Measurements from ENCODE around the gene SOWAHA.

The SOWAHA gene

GRCh38 chr5:132808866-132809265 lies 4.2 kb upstream of the SOWAHA start:
- DNase-seq (ENCODE audit: low read depth) = no peak

GRCh38 chr5:132810605-132811004 lies 2.5 kb upstream of the SOWAHA start:
- no peak for DNase-seq (ENCODE audit: low read depth)

DNA sequence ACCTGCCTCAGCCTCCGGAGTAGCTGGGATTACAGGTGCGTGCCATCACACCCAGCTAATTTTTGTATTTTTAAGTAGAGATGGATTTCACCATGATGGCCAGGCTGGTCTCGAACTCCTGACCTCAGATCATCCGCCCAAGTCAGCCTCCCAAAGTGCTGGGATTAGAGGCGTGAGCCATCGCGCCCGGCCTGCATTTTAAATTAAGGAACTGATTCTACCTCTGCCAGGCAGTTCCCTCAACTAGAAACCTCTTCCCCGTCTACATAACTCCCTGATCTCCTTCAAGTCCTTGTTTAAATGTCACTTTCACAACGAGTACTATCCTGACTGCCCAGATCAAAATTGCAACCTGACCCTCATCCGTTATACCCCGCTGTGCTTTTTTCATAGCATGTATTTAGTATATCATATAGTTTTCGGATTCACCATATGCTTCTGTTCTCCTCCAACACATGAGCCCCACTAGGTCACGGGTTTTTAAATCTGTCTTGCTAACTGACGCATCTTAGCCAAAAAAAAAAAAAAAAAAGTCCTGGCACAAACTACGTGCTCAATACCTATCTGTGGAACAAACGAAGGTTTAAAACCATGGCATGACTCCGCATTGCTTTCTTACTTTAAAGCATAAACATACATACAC lies 858 bp upstream of the SOWAHA start:
- no peak for DNase-seq (ENCODE audit: low read depth)

GRCh38 chr5:132813599-132814502 lies 749 bp downstream of the SOWAHA start:
- no peak for DNase-seq (ENCODE audit: low read depth)

DNA sequence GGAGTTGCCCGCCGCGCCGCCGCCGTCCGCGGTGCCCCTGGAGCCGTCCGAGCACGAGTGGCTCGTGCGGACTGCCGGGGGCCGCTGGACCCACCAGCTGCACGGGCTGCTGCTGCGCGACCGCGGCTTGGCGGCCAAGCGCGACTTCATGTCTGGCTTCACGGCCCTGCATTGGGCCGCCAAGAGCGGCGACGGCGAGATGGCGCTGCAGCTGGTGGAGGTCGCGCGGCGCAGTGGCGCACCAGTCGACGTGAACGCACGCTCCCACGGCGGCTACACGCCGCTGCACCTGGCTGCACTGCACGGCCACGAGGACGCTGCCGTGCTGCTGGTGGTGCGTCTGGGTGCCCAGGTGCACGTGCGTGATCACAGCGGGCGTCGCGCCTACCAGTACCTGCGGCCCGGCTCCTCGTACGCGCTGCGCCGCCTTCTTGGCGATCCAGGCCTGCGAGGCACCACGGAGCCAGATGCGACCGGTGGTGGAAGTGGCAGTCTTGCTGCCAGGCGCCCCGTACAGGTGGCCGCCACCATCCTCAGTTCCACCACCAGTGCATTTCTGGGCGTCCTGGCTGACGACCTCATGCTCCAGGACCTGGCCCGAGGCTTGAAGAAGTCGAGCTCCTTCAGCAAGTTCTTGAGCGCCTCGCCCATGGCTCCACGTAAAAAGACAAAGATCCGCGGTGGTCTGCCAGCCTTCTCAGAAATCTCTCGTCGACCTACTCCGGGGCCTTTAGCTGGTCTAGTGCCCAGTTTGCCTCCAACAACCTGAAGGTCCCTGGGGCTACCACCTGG lies 1.6 kb downstream of the SOWAHA start:
- no peak for DNase-seq (ENCODE audit: low read depth)

DNA sequence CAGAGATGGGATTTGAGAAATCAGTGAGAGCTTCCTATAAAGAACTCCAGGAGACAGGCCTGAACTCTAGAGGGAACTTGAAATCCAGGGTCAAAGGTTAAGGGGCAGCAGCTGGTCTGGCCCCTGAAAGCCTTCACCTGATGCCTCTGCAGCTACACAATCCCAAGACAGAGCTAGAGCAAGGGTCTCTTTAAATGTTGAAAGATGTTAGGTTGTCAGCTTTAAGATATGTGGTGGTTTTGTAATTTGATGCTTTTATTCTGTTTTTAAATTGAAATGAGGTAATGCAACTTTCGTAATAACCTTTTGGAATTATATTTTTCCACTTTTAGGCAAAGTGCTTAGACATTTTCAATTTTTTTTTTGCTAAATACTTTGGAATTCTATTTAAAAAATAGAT lies 2.4 kb downstream of the SOWAHA start:
- no peak for DNase-seq (ENCODE audit: low read depth)

DNA sequence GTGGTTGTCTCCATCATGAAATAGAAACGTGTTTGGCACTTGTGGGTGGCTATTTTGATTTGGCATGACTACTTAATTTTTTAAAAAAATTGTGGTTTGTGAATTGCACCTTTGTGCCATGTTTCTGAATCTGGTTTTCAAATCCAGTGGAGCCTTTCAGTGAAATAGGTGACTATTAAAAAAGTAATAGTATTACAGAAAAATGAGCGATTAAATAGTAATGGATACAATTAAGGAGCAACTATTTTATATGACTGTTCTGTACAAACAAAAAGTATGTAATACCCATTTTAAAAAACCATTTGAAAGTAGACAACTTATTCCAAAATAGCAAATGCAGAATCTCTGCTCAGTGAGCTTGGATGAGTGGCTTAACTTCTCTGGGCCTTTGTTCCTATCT lies 3.0 kb downstream of the SOWAHA start:
- DNase-seq (ENCODE audit: low read depth) = no peak

DNA sequence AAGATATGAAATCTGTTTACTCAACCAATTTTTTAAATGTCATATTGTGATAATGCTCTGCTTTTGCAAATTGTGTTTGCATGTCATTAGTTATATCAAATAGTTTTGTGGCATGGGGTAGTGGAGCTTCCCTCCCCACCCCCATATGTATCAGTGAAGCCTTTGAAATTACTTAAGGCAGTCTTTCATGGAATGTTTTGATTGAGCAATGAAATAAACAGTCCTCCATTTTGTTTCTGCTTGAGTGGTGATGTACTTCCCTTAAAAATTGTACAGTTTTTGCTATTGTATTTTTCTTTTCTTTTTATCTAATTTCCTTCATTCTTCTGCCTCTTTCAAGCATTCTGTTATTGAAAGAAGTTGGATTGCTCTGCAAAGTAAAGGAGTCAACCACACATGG lies 3.5 kb downstream of the SOWAHA start:
- no peak for DNase-seq (ENCODE audit: low read depth)

- no peak for DNase-seq (ENCODE audit: low read depth)
These were observed 3.9 kb downstream of the SOWAHA start for GRCh38 chr5:132817011-132817410.

DNA sequence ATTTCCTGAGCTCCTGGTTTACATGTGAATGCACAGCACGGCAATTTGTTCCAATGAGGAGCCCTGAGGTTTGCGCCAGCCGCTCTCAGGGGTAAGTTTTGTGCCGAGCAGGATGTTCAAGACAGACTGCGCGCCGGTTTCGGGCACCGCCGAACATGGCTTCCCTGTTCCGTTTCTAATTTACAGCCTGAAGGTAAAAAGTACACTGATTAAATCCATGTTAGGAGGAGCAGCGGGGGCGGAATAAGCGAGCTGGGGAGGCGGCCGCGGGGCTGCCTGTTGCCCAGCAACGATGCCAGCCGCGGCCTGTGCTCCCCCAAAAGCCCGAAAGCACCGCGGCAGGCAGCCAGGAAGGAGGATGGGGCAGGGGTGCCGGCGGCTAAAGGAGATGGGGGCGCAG lies 6.4 kb downstream of the SOWAHA start:
- no peak for DNase-seq (ENCODE audit: low read depth)

- DNase-seq (ENCODE audit: low read depth) = peak; percentile 80
These were observed 7.2 kb downstream of the SOWAHA start for GRCh38 chr5:132820162-132820754.

DNA sequence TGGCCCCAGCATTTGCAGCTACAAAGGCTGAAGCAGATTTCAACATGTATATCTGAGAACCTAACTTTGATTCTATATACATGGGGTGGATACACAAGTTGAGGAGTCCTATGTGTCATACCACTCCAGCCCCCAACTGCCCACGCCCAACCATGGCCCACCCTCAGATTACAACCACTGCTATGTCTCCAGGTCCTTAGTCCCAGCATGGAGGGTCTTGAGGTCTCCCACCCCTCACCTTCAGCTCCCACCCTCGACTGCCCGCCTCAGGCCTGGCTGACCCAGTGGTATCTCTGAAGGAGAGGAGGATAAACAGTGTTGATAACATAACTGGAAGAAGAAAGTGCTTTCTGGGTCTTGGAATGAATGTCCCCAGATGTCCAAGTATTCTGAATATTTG lies 8.2 kb downstream of the SOWAHA start:
- DNase-seq (ENCODE audit: low read depth) = no peak

- DNase-seq (ENCODE audit: low read depth) = no peak
These were observed 8.7 kb downstream of the SOWAHA start for GRCh38 chr5:132821791-132822190.

DNA sequence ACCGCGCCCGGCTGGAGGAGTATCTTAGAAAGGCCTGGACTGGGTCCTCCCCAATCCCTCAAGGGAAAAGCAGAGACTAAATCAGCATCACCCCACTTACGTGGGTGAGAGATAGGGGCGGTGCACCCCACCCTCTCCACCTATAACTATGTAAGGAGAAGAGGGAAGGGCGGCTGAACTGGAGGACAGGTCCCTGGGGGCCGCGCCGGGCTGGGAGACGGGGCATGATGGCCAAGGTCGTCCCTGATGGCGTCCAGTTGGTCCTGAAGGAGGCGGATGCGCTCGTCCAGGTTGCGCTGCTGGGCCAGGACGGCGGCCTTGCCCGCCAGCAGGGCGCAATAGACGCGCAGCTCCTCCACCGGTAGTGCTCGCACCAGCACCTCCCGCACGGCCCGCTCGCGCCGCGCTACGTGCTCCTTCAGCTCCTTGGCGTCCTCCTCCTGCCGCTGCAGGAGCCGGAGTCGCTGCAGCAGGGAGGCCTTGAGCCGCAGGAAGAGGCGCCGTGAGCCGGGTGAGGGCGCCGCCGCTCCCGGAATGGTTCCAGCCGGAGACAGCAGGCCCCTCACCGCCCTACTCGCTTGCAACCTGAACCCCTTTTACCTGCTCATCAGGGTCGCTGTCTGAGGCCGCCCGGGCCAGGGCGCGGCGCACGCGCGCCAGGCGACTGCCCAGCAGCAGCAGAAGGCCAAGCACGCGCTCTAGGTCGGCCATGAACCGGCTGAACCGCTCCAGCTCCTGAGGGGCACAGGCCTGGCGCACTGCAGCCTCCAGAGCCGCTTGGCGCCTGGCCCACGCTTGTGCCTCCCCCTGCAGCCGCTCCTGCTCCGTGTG lies 9.8 kb downstream of the SOWAHA start:
- DNase-seq (ENCODE audit: low read depth) = no peak

DNA sequence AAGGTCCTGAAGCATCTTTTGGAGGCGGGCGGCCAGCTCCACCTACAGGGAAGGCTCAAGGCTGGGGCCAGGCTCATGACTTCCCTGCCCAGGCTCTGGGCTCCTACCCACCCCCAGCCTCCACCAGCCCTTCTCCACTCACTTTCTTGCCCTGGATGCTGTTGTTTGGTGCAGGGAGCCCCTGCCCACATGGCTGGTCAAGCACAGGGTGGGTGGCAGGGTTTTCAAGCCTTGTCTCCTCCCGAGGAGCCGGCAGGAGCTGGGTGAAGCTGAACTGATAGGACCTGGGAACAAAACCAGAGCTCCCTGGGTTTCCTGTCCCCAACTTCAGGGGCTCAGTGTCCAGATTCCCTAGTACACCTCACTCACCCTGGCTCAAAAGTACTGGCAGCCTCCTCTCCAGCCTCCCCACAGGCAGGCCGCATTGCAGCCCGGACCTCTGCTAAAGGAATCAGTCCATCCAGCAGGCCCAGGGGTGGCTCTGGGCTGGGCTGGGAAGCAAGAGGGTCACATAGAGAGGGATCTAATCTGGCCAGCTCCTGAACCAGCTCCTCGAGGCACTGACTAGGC lies 10.5 kb downstream of the SOWAHA start:
- DNase-seq (ENCODE audit: low read depth) = no peak

- DNase-seq (ENCODE audit: low read depth) = no peak
These were observed 11.3 kb downstream of the SOWAHA start for GRCh38 chr5:132824426-132824825.

DNA sequence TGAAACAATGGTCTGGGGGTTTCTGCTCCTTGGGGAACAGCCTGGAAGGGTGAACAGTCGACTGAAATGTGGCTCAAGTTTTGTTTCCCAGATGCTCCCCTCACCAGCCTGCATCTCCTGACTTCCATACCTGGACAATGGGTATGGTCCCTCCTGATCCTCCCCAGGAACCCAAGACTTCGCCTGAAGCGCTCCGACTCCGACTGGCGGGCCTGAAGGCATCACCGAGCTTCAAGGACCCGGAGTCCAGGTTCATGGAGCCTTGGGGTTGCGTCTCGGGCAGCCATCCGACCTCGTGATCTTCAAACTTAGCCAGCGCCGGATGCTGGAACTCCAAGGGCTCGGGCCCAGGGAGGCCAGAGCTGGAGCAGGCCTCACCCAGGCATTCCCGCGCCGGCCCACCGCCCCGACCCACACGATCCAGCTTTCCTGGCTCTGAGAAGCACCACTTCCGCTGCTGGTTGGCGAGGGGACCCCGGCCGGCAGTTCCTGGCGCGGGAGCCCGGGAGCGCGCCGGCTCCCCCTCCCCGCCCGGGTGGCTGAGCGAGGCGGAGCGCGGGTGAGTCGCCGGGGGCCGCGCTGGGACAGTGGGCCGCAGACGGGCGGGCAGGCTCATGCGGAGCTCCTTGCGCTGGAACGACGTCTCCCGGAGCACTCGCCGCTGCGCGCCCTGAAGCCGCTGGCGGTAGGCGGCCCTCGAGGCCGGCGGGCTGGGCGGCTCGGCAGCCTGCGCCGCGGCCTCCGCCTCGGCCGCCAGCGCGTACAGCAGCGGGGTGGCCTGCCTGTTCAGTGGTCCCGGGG lies 12.1 kb downstream of the SOWAHA start:
- no peak for DNase-seq (ENCODE audit: low read depth)

DNA sequence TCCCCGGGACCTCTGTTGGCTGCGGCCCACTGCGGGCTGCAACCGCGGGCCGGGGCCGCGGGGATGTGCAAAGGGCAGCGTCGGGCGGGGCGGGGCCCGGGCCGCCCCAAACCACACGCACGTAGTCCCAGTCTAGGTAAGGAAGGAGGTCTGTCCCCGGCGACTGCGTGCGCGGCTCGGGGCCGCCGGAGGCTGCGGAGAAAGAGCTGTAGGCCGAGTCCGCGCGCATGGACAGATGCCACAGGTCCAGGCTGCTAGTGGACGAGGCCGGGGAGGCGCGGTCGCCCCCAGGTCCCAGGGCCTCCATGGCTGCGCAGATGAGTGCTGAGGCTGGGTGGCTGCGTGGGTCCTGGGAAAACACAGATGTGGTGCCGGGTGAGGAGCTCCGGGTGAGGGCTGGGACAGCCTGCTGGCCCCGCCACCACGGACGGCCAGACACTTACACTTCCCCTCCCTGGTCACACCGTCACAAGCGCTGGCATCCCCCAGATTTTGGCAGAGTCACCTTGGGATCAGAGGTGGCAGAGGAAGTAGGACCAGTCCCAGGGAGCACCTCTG lies 12.8 kb downstream of the SOWAHA start:
- no peak for DNase-seq (ENCODE audit: low read depth)

DNA sequence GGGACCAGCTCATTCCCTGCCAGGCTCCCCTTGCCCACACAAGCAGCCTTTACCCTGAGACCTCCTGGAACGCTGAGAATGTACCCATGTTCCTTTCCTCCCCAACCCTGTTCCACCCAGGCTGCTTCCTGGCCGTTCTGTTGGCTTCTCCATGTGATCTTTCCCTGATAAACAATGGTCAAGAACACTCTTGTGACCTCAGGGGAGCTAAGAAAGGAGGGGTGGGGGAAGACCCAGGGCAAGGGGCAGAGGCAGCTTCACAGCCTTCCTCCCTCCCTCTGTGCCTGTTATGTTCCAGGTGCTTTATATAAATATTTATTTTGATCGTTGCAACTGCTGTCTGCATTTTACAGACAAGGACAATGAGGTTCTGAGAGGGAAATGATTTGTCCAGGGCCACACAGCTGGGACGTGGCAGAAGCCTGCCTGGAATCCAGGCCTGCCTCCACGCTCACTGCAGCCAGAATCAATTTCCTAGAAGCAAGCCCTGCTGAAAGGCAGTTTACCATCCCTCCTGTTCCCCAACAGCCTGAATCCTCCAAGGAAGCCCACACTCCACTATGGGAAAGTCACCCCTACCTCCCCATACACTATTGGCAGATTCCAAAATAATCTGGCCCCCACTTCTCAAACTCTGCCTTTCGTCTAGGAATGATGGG lies 13.5 kb downstream of the SOWAHA start:
- DNase-seq (ENCODE audit: low read depth) = no peak
